Measurements from ENCODE around the gene GPS1.

The GPS1 gene

DNA sequence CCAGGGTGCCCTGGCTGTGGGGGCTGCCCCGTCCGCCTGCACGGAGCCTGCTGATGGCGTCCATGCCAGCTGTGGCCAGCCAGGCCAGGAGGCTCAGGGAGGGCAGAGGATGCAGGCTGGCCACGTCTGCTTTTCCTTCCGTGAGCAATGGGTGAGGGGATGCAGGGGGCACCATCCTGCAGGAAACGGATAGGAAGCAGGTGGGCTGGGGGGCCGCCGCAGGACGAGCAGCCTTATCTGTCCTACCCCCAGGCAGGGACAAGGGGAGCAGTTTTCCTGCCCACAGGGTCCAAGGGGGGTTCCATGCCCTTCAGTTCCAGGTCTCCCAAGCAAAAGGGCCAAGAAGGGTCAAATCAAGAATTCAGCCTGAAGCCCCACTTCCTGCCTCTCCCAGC, 7.2 kb downstream of the GPS1 start:
- DNase-seq (ENCODE audit: low read depth, low spot score) = no peak

GRCh38 chr17:82059272-82060000, 7.7 kb downstream of the GPS1 start:
- no peak for DNase-seq (ENCODE audit: low read depth, low spot score)

DNA sequence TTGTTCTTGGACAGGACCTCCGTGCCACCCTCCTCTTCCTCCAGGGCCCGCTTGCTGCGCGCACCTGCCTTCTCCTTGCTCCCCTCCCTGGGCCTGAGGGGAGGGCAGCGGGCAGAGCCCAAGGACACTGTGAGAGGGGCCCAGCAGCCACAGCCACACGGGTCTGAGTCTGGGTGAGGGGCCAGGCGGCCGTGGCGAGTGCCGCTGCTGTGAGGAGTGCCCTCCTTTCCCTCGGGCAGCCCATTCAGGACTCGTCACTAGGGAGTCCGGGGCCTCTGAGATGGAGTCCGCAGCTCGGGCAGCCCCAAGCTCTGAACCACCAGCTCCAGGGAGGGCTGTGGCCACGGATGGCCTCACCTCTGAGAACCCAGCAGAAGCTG, 8.3 kb downstream of the GPS1 start:
- no peak for DNase-seq (ENCODE audit: low read depth, low spot score)

- DNase-seq (ENCODE audit: low read depth, low spot score) = no peak
Measured at GRCh38 chr17:82060614-82061013, 8.9 kb downstream of the GPS1 start.

- DNase-seq (ENCODE audit: low read depth, low spot score) = no peak
Measured at GRCh38 chr17:82061047-82061925, 9.6 kb downstream of the GPS1 start.

DNA sequence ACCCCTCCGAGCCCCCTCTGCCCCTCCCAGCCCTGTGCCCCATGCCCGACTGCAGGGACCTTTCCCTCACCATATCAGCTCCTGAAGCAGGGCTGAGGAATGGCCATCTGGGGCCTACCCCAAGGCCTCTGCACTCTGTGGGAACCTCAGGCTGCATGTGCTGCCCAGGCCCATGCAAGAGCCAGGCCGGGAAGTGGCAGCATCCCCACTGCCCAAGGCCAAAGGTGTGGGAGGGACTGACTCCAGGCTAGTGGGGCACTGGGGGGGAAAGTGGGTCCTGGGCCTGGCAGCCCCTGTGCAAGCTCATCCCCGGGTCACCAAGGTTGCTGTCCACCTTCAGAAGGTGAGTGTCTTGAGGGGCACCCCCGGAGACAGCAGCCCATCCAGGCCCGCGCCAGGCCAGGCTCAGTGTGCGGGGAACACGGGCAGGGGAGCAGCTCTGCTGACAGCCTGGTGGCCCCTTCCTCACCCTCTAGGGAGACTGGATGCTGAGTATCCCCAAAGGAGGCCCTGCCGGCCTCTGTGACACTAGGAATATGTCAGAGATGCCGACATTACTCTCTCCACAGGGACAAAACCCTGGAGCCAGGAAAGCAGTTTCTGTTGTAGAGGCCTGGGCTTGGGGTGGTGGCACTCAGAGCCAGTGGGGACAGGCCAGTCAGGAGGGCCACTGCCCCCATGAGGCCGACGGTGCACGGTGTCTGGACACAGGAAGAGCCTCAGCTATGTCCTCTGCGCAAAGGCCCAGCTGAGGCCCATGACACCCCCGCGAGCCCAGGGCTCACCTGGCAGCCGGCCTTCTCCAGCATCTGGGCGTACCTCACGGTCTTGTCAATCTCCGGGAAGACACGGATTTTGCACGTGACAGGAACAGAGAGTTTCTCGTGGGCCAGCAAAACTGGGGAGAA, 10.6 kb downstream of the GPS1 start:
- no peak for DNase-seq (ENCODE audit: low read depth, low spot score)

DNA sequence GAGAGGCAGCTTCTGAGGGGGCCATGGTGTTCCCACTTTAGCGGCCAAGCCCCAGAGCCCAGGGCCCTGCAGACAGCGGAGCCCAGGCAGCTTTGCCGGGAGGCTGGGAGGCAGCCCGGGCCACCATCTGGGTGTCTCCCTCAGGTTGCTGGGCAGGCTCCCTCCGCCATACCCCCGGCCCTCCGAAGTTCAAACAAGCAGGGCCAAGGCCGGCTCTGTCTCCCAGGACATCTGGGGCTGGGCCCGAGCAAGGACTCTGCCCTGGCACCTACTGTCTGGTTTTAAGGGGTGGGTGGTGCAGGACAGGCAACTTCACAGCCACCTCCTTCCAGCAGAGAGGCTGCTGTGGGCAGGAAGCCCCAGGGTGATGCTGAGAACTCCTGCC, 11.3 kb downstream of the GPS1 start:
- DNase-seq (ENCODE audit: low read depth, low spot score) = no peak

DNA sequence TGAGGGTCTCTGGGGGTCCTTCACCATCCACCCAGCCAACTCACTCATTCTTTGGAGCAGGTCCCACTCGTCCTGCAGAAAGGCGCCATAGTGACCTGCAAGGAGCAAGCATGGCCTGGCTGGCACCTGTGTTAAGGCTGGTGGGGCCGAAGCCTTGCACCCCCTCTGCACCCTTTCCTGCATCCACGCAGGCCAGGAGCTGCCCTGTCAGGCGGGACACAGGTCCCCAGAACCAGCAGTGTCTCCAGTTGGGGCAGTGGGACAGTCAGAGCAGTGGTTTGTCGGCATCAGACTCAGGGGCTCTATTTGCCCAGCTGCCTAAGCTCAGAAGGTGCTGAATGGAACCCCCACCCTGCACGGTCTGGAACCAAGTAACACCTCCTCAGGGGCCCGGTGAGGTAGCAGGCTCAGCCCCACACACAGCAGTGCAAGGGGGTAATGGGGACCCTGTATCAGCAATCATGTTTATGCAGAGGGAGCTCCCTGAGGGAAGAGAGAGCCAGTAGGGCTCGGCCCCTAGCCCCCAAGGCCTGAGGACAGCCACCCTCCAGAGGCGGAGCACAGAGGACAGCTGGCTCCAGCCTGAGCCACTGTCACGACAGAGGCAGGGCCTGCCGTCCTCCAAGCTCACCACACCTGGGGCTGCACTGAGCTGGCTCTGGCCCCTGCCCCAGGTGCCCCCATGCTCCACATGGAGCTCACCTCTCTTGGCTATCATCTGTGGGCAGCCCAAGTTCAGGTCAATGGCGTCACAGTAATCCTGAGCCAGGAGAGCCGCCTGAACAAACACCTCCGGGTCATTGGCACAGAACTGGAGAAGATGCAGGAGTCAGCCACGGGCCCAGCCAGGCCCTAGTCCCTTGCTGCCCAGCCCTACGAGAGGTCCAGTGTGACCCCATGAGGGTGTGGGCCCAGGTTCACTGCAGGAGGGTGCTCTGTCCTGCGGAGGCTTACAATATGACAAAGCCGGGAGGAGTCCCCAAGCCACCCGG, 12.0 kb downstream of the GPS1 start:
- DNase-seq (ENCODE audit: low read depth, low spot score) = no peak

DNA sequence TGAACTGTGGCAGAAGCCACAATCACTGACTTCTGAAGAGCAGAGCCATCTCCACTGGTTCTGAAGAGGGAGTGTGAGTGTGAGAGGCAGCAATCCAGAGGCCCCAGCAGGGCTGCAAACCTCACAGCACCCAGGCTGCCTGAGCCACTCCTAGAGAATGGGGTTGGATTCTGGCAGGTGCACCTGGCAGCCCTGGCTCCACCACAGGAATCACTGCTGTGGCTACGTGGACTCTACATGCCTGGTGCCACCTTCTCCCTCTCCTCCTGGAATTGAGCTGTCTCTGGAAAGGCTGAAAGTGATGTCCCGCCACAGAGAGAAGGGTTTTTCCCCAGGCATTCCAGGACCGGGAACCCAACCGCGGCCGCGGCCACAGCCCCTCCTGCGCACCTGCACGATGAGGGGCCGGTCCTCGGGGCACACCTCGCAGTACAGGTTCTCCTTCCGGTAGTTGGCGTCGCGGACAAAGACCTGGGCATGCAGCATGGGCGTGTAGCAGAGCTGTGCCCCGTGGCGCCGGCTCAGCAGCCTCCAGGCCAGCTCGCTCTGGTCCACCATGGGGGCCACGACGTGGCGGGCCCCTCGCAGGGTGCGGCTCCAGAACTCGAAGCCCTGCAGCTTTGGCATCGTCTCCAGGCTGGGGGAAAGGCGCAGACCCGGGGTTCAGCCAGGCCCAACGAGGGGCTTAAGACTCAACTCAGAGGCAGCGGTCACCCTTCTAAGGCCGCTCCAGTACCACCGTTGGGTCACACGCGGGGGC, 12.9 kb downstream of the GPS1 start:
- no peak for DNase-seq (ENCODE audit: low read depth, low spot score)

GRCh38 chr17:82065193-82065637, 13.5 kb downstream of the GPS1 start:
- DNase-seq (ENCODE audit: low read depth, low spot score) = no peak

- peak; percentile 65 for DNase-seq (ENCODE audit: low read depth, low spot score)
Measured at GRCh38 chr17:82065638-82066303, 14.1 kb downstream of the GPS1 start, which contains the start of gene DUS1L. Gene DUS1L, minus strand, starts transcription at chr17:82065804. Its CDS starts 745 bp downstream, at chr17:82065059.

DNA sequence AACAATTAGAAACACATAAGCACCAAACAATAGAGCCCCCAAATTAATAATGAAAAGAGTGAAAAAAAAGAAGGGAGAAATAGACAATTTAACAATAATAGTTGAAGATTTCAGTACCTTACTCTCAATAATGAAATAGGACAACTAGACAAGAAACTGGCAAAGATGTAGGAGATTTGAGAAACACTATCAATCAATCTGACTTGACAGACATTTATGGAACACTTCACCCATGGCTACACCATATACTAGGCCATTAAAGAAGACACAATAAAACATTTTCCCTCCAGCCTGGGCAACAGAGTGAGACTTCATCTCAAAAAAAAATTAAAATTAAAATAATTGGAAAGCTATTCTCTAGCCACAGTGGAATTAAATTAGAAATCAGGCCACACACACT, 18.9 kb downstream of the GPS1 start:
- no peak for DNase-seq (ENCODE audit: low read depth, low spot score)

GRCh38 chr17:82072827-82073226, 21.1 kb downstream of the GPS1 start:
- DNase-seq (ENCODE audit: low read depth, low spot score) = no peak

- no peak for DNase-seq (ENCODE audit: low read depth, low spot score)
Measured at GRCh38 chr17:82073446-82073845, 21.7 kb downstream of the GPS1 start.

GRCh38 chr17:82076018-82076784, 24.5 kb downstream of the GPS1 start:
- DNase-seq (ENCODE audit: low read depth, low spot score) = no peak

DNA sequence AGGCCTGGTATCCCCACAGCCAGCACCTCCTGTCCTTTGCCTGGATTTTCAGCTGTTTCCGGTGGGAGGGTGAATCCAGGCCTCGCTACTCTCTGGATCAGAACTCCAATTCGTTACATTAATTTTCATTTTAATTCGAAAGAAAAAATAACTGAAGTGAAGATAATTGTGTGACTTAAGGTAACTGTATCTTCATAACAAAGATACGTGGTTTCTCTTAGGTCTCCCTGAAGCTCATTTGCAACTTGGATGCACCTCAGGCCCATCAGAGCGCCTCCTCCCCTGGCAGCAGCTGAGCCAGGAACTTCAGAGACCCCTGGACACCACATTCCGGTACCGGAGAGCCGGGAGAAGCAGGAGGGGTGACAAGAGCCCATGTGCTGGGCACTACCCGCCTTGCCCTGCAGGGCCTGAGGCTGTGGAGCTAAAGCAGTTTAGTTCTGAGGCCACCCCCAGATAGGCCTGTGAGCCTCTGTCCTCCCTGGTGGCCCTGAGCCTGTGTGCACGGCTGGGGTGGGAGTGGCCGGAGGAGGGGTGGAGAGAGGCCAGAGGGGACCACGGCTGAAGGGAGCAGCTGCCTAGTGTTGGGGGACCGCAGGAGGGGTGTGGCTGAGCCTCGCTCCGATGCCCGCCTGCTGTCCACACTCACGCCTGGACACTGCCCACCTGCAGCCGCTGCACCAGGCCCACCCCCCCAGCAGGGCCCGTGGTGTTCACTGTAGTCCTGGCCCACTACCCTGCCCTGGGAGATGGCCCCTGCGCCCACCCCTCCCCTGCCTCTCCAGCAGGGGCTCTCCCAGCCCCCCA, 25.3 kb downstream of the GPS1 start:
- no peak for DNase-seq (ENCODE audit: low read depth, low spot score)

DNA sequence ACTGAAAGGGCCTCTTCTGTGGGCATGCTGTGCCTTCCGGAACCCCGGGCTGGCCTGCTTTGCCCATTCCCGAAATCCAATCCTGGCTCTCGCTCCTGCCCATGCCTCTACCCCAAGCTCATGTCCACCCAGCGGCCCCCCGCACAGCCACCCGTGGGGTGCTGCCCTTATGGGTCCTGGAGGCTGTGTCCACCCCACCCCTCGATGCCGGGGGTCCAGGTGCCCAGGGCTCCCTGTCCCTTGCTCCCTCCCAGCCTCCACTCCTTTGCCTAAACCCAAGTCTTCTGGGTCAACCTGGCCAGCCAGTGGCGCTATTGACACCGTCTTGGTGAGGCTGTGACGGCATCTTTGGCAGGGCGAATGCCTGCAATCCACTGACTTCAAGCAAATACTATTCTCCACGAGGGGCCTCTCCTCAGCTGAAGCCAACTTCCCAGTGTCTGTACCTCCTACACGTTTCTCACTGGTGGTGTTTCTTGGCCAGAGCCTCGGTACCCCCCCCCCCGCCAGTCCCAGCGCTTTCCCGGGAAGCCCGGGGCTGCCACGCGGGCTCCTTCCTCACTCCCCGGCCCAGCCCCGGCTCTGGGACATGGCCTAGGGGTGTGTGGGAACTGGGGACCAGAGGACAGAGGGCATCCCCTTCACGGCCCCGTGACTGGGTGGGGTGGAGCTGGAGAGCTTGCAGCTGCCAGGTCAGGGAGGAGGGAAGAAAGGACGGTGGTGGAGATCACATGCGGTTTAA, 26.1 kb downstream of the GPS1 start:
- peak; percentile 29 for DNase-seq (ENCODE audit: low read depth, low spot score)
